HepG2 (cell line): Measurements from ENCODE around the gene FAM222B. TPM values are rescaled to one million over a fixed set of nuclear protein-coding genes. Genes with fewer than 3 reads are reported as not detected.

Source experiments
- ATAC-seq: fragments of 200-7000 bp; cut with Tn5 transposase; 3 replicates; pipeline ENCODE4 v1.9.1; 2020; ENCODE audit warnings: mild to moderate bottlenecking, moderate library complexity
- BruUV-seq: library from RNA; stranded (reverse); fragments of 400-500 nt; replicated peaks from 2 replicates; lab custom pipeline; 2021; lab: Mats Ljungman, UMichigan
- CTCF ChIA-PET: fragments of 300-600 bp; formaldehyde crosslinking; extraction: SDS; loops from one replicate; lab custom pipeline; 2021; ENCODE audit warnings: low total read pairs, inconsistent platforms, low intra/inter-chr PET ratio; lab: Yijun Ruan, JAX
- POLR2A ChIA-PET: fragments of 350-600 bp; sonication (Branson Sonifier 250); formaldehyde crosslinking; loops from one replicate; lab custom pipeline; 2020; ENCODE audit warnings: antibody characterized with exemption, inconsistent platforms; lab: Yijun Ruan, JAX
- DNase-seq: peaks from one replicate; pipeline ENCODE4 v3.0.0-alpha.2; 2015; ENCODE audit warnings: low spot score
- FAIRE-seq: peaks from 3 replicates; lab custom pipeline; 2011; peaks lifted over from hg19 to GRCh38; lab: Jason Lieb, UNC
- H2AFZ ChIP-seq: one replicate; pipeline ENCODE4 v1.6.1; 2011; ENCODE audit warnings: low read length, inconsistent platforms
- H3K27ac ChIP-seq: fragments of 300-600 bp; 3 replicates; pipeline ENCODE4 v1.8.0; 2011; ENCODE audit warnings: mixed run types, mild to moderate bottlenecking, mixed read lengths, low read length, inconsistent platforms; ENCODE audit not compliant: insufficient read depth; ENCODE audit errors: extremely low read length
- H3K27me3 ChIP-seq, 2 experiments: fragments of 200-600 bp in 1 of 2; 2 replicates in 1 of 2; 3 replicates in 1 of 2; pipeline versions ENCODE4 v1.6.0 to v1.8.0; 2011; ENCODE audit warnings: low read length in 2 of 2, mild to moderate bottlenecking in 2 of 2, moderate library complexity in 2 of 2, inconsistent platforms in 1 of 2; ENCODE audit not compliant: insufficient read depth in 2 of 2, control insufficient read depth in 1 of 2
- H3K36me3 ChIP-seq, 2 experiments: fragments of 200-600 bp in 1 of 2; replicated peaks in 1 of 2; 2 replicates in 1 of 2; 3 replicates in 1 of 2; pipeline versions ENCODE4 v1.5.1 to v1.8.0; 2011; ENCODE audit warnings: low read length in 2 of 2, inconsistent platforms in 1 of 2; ENCODE audit not compliant: insufficient read depth in 2 of 2, control insufficient read depth in 1 of 2
- H3K4me1 ChIP-seq: 2 replicates; pipeline ENCODE4 v1.5.1; 2012; ENCODE audit warnings: low read length, inconsistent platforms; ENCODE audit not compliant: insufficient read depth
- H3K4me2 ChIP-seq: 2 replicates; pipeline ENCODE4 v1.6.0; 2011; ENCODE audit warnings: low read depth, low read length, inconsistent platforms
- H3K4me3 ChIP-seq, 3 experiments: fragments of 200-600 bp in 1 of 3; sonication (generic), shearing (Covaris generic) in 1 of 3; replicated peaks in 1 of 3; 2 replicates each; pipeline ENCODE4 v1.5.1; 2011 to 2016; ENCODE audit warnings: low read length in 3 of 3, inconsistent platforms in 2 of 3, low read depth in 2 of 3, mild to moderate bottlenecking in 2 of 3, control low read depth in 1 of 3, mixed read lengths in 1 of 3; ENCODE audit not compliant: insufficient read depth in 1 of 3
- H3K79me2 ChIP-seq: one replicate; pipeline ENCODE4 v1.6.1; 2011; ENCODE audit warnings: low read length, inconsistent platforms; ENCODE audit not compliant: insufficient read depth
- H3K9ac ChIP-seq: 2 replicates; pipeline ENCODE4 v1.6.0; 2011; ENCODE audit warnings: mild to moderate bottlenecking, low read depth, low read length, inconsistent platforms; ENCODE audit not compliant: insufficient read depth
- H3K9me3 ChIP-seq: 2 replicates; pipeline ENCODE4 v1.5.1; 2012; ENCODE audit warnings: mild to moderate bottlenecking, low read length
- H4K20me1 ChIP-seq: 2 replicates; pipeline ENCODE4 v1.6.0; 2011; ENCODE audit warnings: inconsistent platforms, mild to moderate bottlenecking, low read length, moderate library complexity; ENCODE audit not compliant: insufficient read depth
- CTCF ChIP-seq: sonication (generic); formaldehyde crosslinking; IDR thresholded peaks from 2 replicates; pipeline ENCODE4 v1.5.0; 2020; ENCODE audit warnings: mild to moderate bottlenecking, missing genetic modification reagents, moderate library complexity
- MLX ChIP-seq: IDR thresholded peaks from 2 replicates; pipeline ENCODE4 v1.6.1; 2016
- MXI1 ChIP-seq: IDR thresholded peaks from 3 replicates; pipeline ENCODE4 v1.6.1; 2012; ENCODE audit warnings: low read depth, low read length, inconsistent platforms, borderline replicate concordance
- PLSCR1 ChIP-seq: sonication (generic); formaldehyde crosslinking; IDR thresholded peaks from 2 replicates; pipeline ENCODE4 v1.5.0; 2020; ENCODE audit warnings: missing genetic modification reagents, mild to moderate bottlenecking, borderline replicate concordance
- PRDM4 ChIP-seq: sonication (generic); formaldehyde crosslinking; IDR thresholded peaks from 2 replicates; pipeline ENCODE4 v1.9.0; 2021; ENCODE audit warnings: missing genetic modification reagents, borderline replicate concordance
- SIX4 ChIP-seq: sonication (generic); formaldehyde crosslinking; IDR thresholded peaks from 2 replicates; pipeline ENCODE4 v1.4.0; 2020; ENCODE audit warnings: missing genetic modification reagents
- SOX6 ChIP-seq, 2 experiments: fragments of 450-650 bp in 1 of 2; sonication (generic) in 1 of 2; formaldehyde crosslinking in 1 of 2; IDR thresholded peaks; 2 replicates each; pipeline versions ENCODE4 v1.4.0 to v1.6.1; 2017 to 2020; ENCODE audit warnings: antibody characterized with exemption in 1 of 2, mild to moderate bottlenecking in 1 of 2, missing genetic modification reagents in 1 of 2
- ZFAT ChIP-seq: sonication (generic); formaldehyde crosslinking; conservative IDR thresholded peaks from 2 replicates; pipeline ENCODE4 v1.8.1; 2023; ENCODE audit warnings: missing genetic modification reagents, inconsistent platforms
- ZNF280D ChIP-seq: sonication (generic); formaldehyde crosslinking; IDR thresholded peaks from 2 replicates; pipeline ENCODE4 v1.5.1; 2020; ENCODE audit warnings: mild to moderate bottlenecking, missing genetic modification reagents
- ZNF574 ChIP-seq: sonication (generic); formaldehyde crosslinking; IDR thresholded peaks from 2 replicates; pipeline ENCODE4 v1.4.0; 2020; ENCODE audit warnings: missing genetic modification reagents
- ZNF766 ChIP-seq: sonication (generic); formaldehyde crosslinking; IDR thresholded peaks from 2 replicates; pipeline ENCODE4 v1.5.0; 2020; ENCODE audit warnings: missing genetic modification reagents, borderline replicate concordance
- WGBS: methylation state at CpG from one replicate; pipeline ENCODE4 v1.1.6; 2017; ENCODE audit warnings: low lambda C conversion rate; 5-methylcytosine and 5-hydroxymethylcytosine counted together
- in situ Hi-C: cut with HindIII; loops from 2 replicates; pipeline ENCODE4 v1.10.0; 2017; ENCODE audit warnings: low pct_unique_long_range_greater_than_20kb; ENCODE audit not compliant: extremely low pct_ligation_motif_present
- intact Hi-C: fragments of 100-400 bp; cut with micrococcal nuclease; formaldehyde crosslinking; loops from one replicate; pipeline ENCODE4 v1.10.0; 2022; ENCODE audit not compliant: unreplicated experiment
- polyA plus RNA-seq, 8 experiments: library from polyadenylated mRNA; depleted of rRNA in 3 of 8; stranded (reverse) in 7 of 8; unstranded in 1 of 8; fragments of >200 nt; fragmentation: Illumina TruSeq in 4 of 8; extraction: Trizol in 4 of 8; gene quantifications; 2 replicates each; pipeline versions ENCODE4 v1.2.1 to v1.2.3, GENCODE V29; 2011 to 2016; ENCODE audit warnings: low read depth in 4 of 8, missing spikeins in 1 of 8, mixed read lengths in 1 of 8; ENCODE audit not compliant: insufficient read depth in 1 of 8
- total RNA-seq, 5 experiments: library from RNA; depleted of rRNA; stranded (reverse); fragments of >200 nt; fragmentation: Illumina TruSeq; extraction: Trizol; gene quantifications; 2 replicates each; pipeline ENCODE4 v1.2.3, GENCODE V29; 2016; ENCODE audit warnings: low read depth in 1 of 5

Gene FAM222B
- total and polyA plus RNA-seq, 2 of the 13 experiments (the other 11 are each of a cell fraction or from before 2014, with no cell fraction given): 3.5 to 7.3 TPM

- CTCF ChIA-PET: no interaction called here
- peaks cover 12% of the 10 kb centered on the region for H3K79me2 ChIP-seq
- peaks cover 29% of the 10 kb centered on the region for H3K4me1 ChIP-seq
- intact Hi-C loops: no loop called here
- no peak overlapping the region for H2AFZ ChIP-seq
- H4K20me1 ChIP-seq: no peaks in the 10 kb centered on the region
- 76% methylated on average over 10 of the region's 10 CpGs for WGBS
- DNase-seq (no peak), FAIRE-seq (no peak), ATAC-seq (no peak)
- POLR2A ChIA-PET: no interaction called here
- no peaks in the 10 kb centered on the region for H3K9me3 ChIP-seq
- peaks cover 0 to 1% of the 10 kb centered on the region in 2 experiments; a peak in 2 of 5 replicates for H3K27me3 ChIP-seq
- no peak overlapping the region for H3K27ac ChIP-seq
- H3K4me2 ChIP-seq: no peak overlapping the region
- in situ Hi-C loops: no loop called here
- no peak overlapping the region for H3K9ac ChIP-seq
- H3K4me3 ChIP-seq: no peak overlapping the region
- no TSS peak for BruUV-seq
- H3K36me3 ChIP-seq: no peaks in the 10 kb centered on the region
- TF ChIP-seq ZFAT (CRISPR knock-in tag) (no peak), CTCF (CRISPR knock-in tag) (no peak), ZNF574 (CRISPR knock-in tag) (no peak), PRDM4 (CRISPR knock-in tag) (no peak), PLSCR1 (CRISPR knock-in tag) (no peak), SOX6 (IDR thresholded peaks at IDR 0.05) (no peak), SOX6 (CRISPR knock-in tag; IDR thresholded peaks at IDR 0.05) (no peak), ZNF280D (CRISPR knock-in tag) (no peak), ZNF766 (no peak), SIX4 (CRISPR knock-in tag) (no peak), MXI1 (no peak), MLX (CRISPR knock-in tag) (no peak)
These were observed 3.6 kb upstream of the FAM222B start for GRCh38 chr17:28846231-28846630.
